Astrocyte (in vitro differentiated cells and primary cell): ENCODE measurements around the gene MEGF6. TPM values are rescaled to one million over a fixed set of nuclear protein-coding genes. Genes with fewer than 3 reads are reported as not detected.

Experiments used
- DNase-seq: peaks from one replicate; pipeline ENCODE4 v3.0.0-alpha.2; 2010; ENCODE audit warnings: low read depth
- FAIRE-seq: peaks from 2 replicates; lab custom pipeline; 2011; peaks lifted over from hg19 to GRCh38; lab: Jason Lieb, UNC
- H2AFZ ChIP-seq: 2 replicates; pipeline ENCODE4 v1.6.0; 2012; ENCODE audit warnings: low read depth, low read length, inconsistent platforms
- H3K27ac ChIP-seq: 2 replicates; pipeline ENCODE4 v1.5.1; 2011; ENCODE audit warnings: low read depth, low read length, inconsistent platforms
- H3K27me3 ChIP-seq: 2 replicates; pipeline ENCODE4 v1.6.0; 2011; ENCODE audit warnings: low read length, inconsistent platforms; ENCODE audit not compliant: insufficient read depth
- H3K36me3 ChIP-seq: 2 replicates; pipeline ENCODE4 v1.5.1; 2011; ENCODE audit warnings: low read length, inconsistent platforms; ENCODE audit not compliant: insufficient read depth
- H3K4me1 ChIP-seq: 2 replicates; pipeline ENCODE4 v1.5.1; 2011; ENCODE audit warnings: low read length, inconsistent platforms; ENCODE audit not compliant: insufficient read depth
- H3K4me2 ChIP-seq: 2 replicates; pipeline ENCODE4 v1.6.0; 2012; ENCODE audit warnings: low read length, inconsistent platforms
- H3K4me3 ChIP-seq: 2 replicates; pipeline ENCODE4 v1.5.1; 2011; ENCODE audit warnings: low read depth, mild to moderate bottlenecking, low read length, inconsistent platforms; ENCODE audit not compliant: insufficient read depth
- H3K79me2 ChIP-seq: 2 replicates; pipeline ENCODE4 v1.6.0; 2012; ENCODE audit warnings: mild to moderate bottlenecking, low read length, inconsistent platforms; ENCODE audit not compliant: insufficient read depth
- H3K9ac ChIP-seq: 2 replicates; pipeline ENCODE4 v1.6.0; 2012; ENCODE audit warnings: mild to moderate bottlenecking, low read length, inconsistent platforms
- H3K9me3 ChIP-seq: 2 replicates; pipeline ENCODE4 v1.5.1; 2012; ENCODE audit warnings: low read depth, mild to moderate bottlenecking, low read length, inconsistent platforms; ENCODE audit not compliant: insufficient read depth
- H4K20me1 ChIP-seq: 2 replicates; pipeline ENCODE4 v1.6.0; 2012; ENCODE audit warnings: low read length, inconsistent platforms; ENCODE audit not compliant: insufficient read depth
- H3K27ac Mint-ChIP-seq: one replicate; pipeline ENCODE4 v1.8.0; 2021; ENCODE audit warnings: mild to moderate bottlenecking, mixed read lengths; ENCODE audit not compliant: unreplicated experiment
- H3K27me3 Mint-ChIP-seq: one replicate; pipeline ENCODE4 v1.8.0; 2021; ENCODE audit warnings: low read depth, mixed read lengths; ENCODE audit not compliant: unreplicated experiment
- H3K36me3 Mint-ChIP-seq: one replicate; pipeline ENCODE4 v1.8.0; 2021; ENCODE audit warnings: low read depth, mixed read lengths; ENCODE audit not compliant: unreplicated experiment
- H3K4me1 Mint-ChIP-seq: one replicate; pipeline ENCODE4 v1.8.0; 2021; ENCODE audit warnings: low read depth, mixed read lengths; ENCODE audit not compliant: unreplicated experiment
- H3K4me3 Mint-ChIP-seq: one replicate; pipeline ENCODE4 v1.8.0; 2021; ENCODE audit warnings: mild to moderate bottlenecking, moderate library complexity, mixed read lengths; ENCODE audit not compliant: unreplicated experiment
- H3K9me3 Mint-ChIP-seq: one replicate; pipeline ENCODE4 v1.8.0; 2021; ENCODE audit warnings: mild to moderate bottlenecking, mixed read lengths; ENCODE audit not compliant: unreplicated experiment
- EZH2 ChIP-seq: IDR thresholded peaks from 2 replicates; pipeline ENCODE4 v1.6.1; 2012; ENCODE audit warnings: mild to moderate bottlenecking, low read length, inconsistent platforms; ENCODE audit not compliant: insufficient read depth
- total RNA-seq: library from RNA; stranded (reverse); gene quantifications from 2 replicates; pipeline ENCODE4 v1.2.1, GENCODE V29; 2021
- TF ChIP-seq, protein P1 (sequence below): IDR thresholded peaks from 2 replicates; pipeline ENCODE4 v1.5.1; 2011; ENCODE audit warnings: low read depth, mild to moderate bottlenecking, inconsistent platforms, low read length, moderate library complexity; ENCODE audit not compliant: insufficient read depth

MEGF6 gene
- total RNA-seq, 1 donor from 2014 or later: 14.8 TPM

DNA sequence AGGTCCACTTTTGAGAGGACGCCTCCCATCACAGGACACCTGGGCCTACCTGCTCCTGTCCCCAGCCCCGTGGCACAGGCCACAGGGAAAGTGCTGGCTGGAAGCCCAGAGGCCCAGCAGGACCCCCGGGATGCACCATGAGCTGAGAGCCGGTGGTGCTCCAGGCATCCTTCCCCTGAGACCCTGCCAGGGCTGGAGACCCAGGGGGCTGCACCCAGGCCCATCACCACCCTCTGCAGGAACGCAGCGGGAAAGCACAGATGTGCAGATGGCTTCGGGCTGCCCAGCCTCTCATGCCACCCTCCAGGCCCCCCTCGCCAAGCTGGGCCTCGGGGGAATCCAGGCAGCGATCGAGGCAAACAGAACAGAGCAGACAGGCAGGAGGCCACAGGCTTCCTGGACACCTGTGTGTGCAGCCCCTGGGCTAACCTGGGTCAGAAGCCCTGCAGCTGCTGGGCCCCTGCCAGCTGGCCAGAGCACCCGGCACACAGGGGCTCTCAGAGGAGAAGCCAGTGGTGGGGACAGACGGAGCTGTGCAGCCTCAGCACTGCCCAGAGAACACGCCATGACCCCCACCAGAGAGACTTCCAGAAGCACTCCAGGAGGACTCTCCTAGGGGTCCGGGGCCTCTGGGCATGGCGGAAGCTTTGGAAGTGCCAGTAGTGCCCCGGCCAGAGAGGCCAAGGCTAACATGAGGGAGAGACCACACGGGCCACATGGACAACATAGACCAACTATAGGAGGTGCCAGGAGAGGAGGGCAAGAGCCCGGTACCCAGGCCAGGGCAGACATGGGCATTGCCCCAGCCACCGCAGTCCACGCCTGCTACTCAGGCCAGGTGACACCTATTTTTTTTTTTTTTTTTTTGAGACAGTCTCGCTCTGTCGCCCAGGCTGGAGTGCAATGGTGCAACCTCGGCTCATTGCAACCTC lies 85.5 kb downstream of the MEGF6 start:
- Histone ChIP-seq H3K27me3 (peaks cover 3% of the 10 kb centered on the region), H3K79me2 (no peaks in the 10 kb centered on the region), H3K27ac (no peak overlapping the region), H3K4me3 (no peak overlapping the region), H4K20me1 (peaks cover 26% of the 10 kb centered on the region), H3K4me2 (no peak overlapping the region), H3K9me3 (no peaks in the 10 kb centered on the region), H2AFZ (no peak overlapping the region), H3K9ac (no peak overlapping the region), H3K4me1 (peaks cover 11% of the 10 kb centered on the region), H3K36me3 (no peaks in the 10 kb centered on the region)
- Mint-ChIP-seq H3K4me1 (no peaks in the 10 kb centered on the region), H3K27ac (no peak overlapping the region), H3K36me3 (no peaks in the 10 kb centered on the region), H3K4me3 (no peak overlapping the region), H3K9me3 (no peaks in the 10 kb centered on the region), H3K27me3 (peaks cover 33% of the 10 kb centered on the region)
- TF ChIP-seq, protein P1, sequence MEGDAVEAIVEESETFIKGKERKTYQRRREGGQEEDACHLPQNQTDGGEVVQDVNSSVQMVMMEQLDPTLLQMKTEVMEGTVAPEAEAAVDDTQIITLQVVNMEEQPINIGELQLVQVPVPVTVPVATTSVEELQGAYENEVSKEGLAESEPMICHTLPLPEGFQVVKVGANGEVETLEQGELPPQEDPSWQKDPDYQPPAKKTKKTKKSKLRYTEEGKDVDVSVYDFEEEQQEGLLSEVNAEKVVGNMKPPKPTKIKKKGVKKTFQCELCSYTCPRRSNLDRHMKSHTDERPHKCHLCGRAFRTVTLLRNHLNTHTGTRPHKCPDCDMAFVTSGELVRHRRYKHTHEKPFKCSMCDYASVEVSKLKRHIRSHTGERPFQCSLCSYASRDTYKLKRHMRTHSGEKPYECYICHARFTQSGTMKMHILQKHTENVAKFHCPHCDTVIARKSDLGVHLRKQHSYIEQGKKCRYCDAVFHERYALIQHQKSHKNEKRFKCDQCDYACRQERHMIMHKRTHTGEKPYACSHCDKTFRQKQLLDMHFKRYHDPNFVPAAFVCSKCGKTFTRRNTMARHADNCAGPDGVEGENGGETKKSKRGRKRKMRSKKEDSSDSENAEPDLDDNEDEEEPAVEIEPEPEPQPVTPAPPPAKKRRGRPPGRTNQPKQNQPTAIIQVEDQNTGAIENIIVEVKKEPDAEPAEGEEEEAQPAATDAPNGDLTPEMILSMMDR: no peak
- no peak for TF ChIP-seq EZH2
- no peak for DNase-seq
- FAIRE-seq: no peak

DNA sequence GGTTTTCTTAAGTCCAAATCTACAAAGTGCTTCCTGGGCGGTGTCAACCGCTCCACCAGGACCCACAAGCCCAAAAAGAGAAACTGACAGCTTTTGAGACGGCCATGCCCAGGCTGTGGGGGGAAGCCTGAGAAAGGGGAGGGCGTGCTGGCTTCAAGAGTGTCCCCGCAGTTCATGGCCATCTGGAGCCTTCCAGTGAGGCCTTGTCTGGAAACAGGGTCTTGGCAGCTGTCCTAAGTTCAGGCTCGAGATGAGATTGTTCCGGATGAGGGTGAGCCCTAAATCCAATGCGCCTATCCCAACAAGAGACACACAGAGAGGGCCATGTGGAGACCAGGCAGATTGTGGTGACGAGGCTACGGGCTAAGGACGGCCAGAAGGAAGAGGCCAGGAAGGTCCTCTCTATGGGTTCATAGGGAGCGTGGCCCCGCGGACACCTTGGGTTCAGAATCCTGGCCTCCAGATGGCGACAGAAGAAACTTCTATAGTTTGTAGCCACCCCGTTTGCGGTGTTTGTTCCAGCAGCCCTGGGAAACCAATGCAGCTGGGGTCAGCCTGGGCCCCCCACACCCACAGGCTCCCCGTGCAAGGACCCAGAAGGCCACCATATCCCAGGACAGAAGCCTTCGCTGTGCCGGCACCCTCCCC lies 86.6 kb downstream of the MEGF6 start:
- no peaks in the 10 kb centered on the region for H3K36me3 ChIP-seq
- no peak overlapping the region for H3K4me3 Mint-ChIP-seq
- H3K27ac ChIP-seq: no peak overlapping the region
- no peak overlapping the region for H2AFZ ChIP-seq
- FAIRE-seq (no peak), DNase-seq (no peak)
- H3K36me3 Mint-ChIP-seq: no peaks in the 10 kb centered on the region
- no peak for TF ChIP-seq EZH2
- TF ChIP-seq, protein P1: no peak
- H3K27me3 Mint-ChIP-seq: peaks cover 25% of the 10 kb centered on the region
- no peaks in the 10 kb centered on the region for H3K9me3 ChIP-seq
- no peak overlapping the region for H3K9ac ChIP-seq
- H4K20me1 ChIP-seq: peaks cover 26% of the 10 kb centered on the region
- no peaks in the 10 kb centered on the region for H3K79me2 ChIP-seq
- no peaks in the 10 kb centered on the region for H3K9me3 Mint-ChIP-seq
- peaks cover 3% of the 10 kb centered on the region for H3K27me3 ChIP-seq
- H3K4me2 ChIP-seq: no peak overlapping the region
- no peak overlapping the region for H3K27ac Mint-ChIP-seq
- peaks cover 8% of the 10 kb centered on the region for H3K4me1 ChIP-seq
- H3K4me1 Mint-ChIP-seq: no peaks in the 10 kb centered on the region
- no peak overlapping the region for H3K4me3 ChIP-seq
